Trophoblast cell (in vitro differentiated cells and primary cell): Measurements from ENCODE around the gene TPK1.

Experiments
- DNase-seq, 2 donors: peaks; one replicate each; pipeline ENCODE4 v3.0.0-alpha.2; 2016
- H2AFZ ChIP-seq: 2 replicates; pipeline ENCODE4 v1.6.1; 2013; ENCODE audit warnings: low read length, moderate library complexity, mild to moderate bottlenecking; ENCODE audit not compliant: insufficient read depth, poor library complexity
- H2AK5ac ChIP-seq: 2 replicates; pipeline ENCODE4 v1.6.1; 2013; ENCODE audit warnings: mild to moderate bottlenecking, low read length
- H2BK120ac ChIP-seq: 2 replicates; pipeline ENCODE4 v1.6.1; 2013; ENCODE audit warnings: low read length, mild to moderate bottlenecking, moderate library complexity; ENCODE audit not compliant: insufficient read depth, poor library complexity
- H2BK12ac ChIP-seq: 2 replicates; pipeline ENCODE4 v1.6.1; 2013; ENCODE audit warnings: mild to moderate bottlenecking, low read length, moderate library complexity
- H2BK5ac ChIP-seq: 2 replicates; pipeline ENCODE4 v1.6.1; 2013; ENCODE audit warnings: low read length, low read depth, moderate library complexity, mild to moderate bottlenecking; ENCODE audit not compliant: poor library complexity
- H3K14ac ChIP-seq: 2 replicates; pipeline ENCODE4 v1.6.1; 2013; ENCODE audit warnings: mild to moderate bottlenecking, low read length
- H3K18ac ChIP-seq: 2 replicates; pipeline ENCODE4 v1.6.1; 2013; ENCODE audit warnings: mild to moderate bottlenecking, low read length
- H3K23ac ChIP-seq: 2 replicates; pipeline ENCODE4 v1.6.1; 2013; ENCODE audit warnings: low read length
- H3K27ac ChIP-seq: 2 replicates; pipeline ENCODE4 v1.5.1; 2013; ENCODE audit warnings: low read depth, mild to moderate bottlenecking, inconsistent platforms, low read length, moderate library complexity
- H3K27me3 ChIP-seq: 2 replicates; pipeline ENCODE4 v1.6.1; 2013; ENCODE audit warnings: inconsistent platforms, mild to moderate bottlenecking, low read length, moderate library complexity; ENCODE audit not compliant: insufficient read depth
- H3K36me3 ChIP-seq, 2 experiments: 1 replicate in 1 of 2; 2 replicates in 1 of 2; pipeline ENCODE4 v1.6.1; 2013; ENCODE audit warnings: low read length in 2 of 2, mild to moderate bottlenecking in 2 of 2, moderate library complexity in 1 of 2; ENCODE audit not compliant: insufficient read depth in 2 of 2, control insufficient read depth in 1 of 2
- H3K4ac ChIP-seq: 2 replicates; pipeline ENCODE4 v1.6.1; 2013; ENCODE audit warnings: low read depth, mild to moderate bottlenecking, low read length, moderate library complexity
- H3K4me1 ChIP-seq, 2 experiments: 1 replicate in 1 of 2; 2 replicates in 1 of 2; pipeline ENCODE4 v1.6.1; 2013; ENCODE audit warnings: low read length in 2 of 2, mild to moderate bottlenecking in 2 of 2, moderate library complexity in 1 of 2; ENCODE audit not compliant: insufficient read depth in 2 of 2, control insufficient read depth in 1 of 2
- H3K4me2 ChIP-seq: 2 replicates; pipeline ENCODE4 v1.6.1; 2013; ENCODE audit warnings: inconsistent platforms, mild to moderate bottlenecking, low read length, moderate library complexity
- H3K4me3 ChIP-seq: 2 replicates; pipeline ENCODE4 v1.5.1; 2013; ENCODE audit warnings: mild to moderate bottlenecking, low read depth, low read length, inconsistent platforms
- H3K79me1 ChIP-seq: one replicate; pipeline ENCODE4 v1.6.1; 2013; ENCODE audit warnings: low read length
- H3K79me2 ChIP-seq: 2 replicates; pipeline ENCODE4 v1.6.1; 2013; ENCODE audit warnings: low read length, mild to moderate bottlenecking; ENCODE audit not compliant: control insufficient read depth, insufficient read depth, poor library complexity
- H3K9ac ChIP-seq: 2 replicates; pipeline ENCODE4 v1.6.1; 2013; ENCODE audit warnings: mild to moderate bottlenecking, low read length
- H3K9me3 ChIP-seq: 2 replicates; pipeline ENCODE4 v1.6.1; 2013; ENCODE audit warnings: low read depth, mild to moderate bottlenecking, control low read depth, inconsistent platforms, low read length; ENCODE audit not compliant: insufficient read depth
- H4K12ac ChIP-seq: 2 replicates; pipeline ENCODE4 v1.6.1; 2013; ENCODE audit warnings: low read depth, mild to moderate bottlenecking, low read length, moderate library complexity
- H4K8ac ChIP-seq: 2 replicates; pipeline ENCODE4 v1.6.1; 2013; ENCODE audit warnings: low read depth, mild to moderate bottlenecking, low read length, moderate library complexity
- H4K91ac ChIP-seq: one replicate; pipeline ENCODE4 v1.6.1; 2013; ENCODE audit warnings: low read depth, mild to moderate bottlenecking, low read length, moderate library complexity
- WGBS: extraction: QIAGEN DNeasy Blood & Tissue Kit; methylation state at CpG from one replicate; pipeline ENCODE4 v1.1.7; 2013; ENCODE audit warnings: missing lambda C conversion rate; ENCODE audit not compliant: insufficient read length, insufficient coverage; ENCODE audit errors: extremely low coverage; 5-methylcytosine and 5-hydroxymethylcytosine counted together

Gene TPK1

GRCh38 chr7:144691240-144691639 lies 144.6 kb downstream of the TPK1 start:
- Histone ChIP-seq H3K27ac (no peak overlapping the region), H3K4ac (no peak overlapping the region), H3K18ac (no peak overlapping the region), H3K23ac (no peak overlapping the region), H2BK5ac (no peak overlapping the region), H3K36me3 (no peaks in the 10 kb centered on the region), H4K91ac (no peak overlapping the region), H2BK120ac (no peak overlapping the region), H4K8ac (no peak overlapping the region), H3K9me3 (no peaks in the 10 kb centered on the region), H3K9ac (no peak overlapping the region), H3K27me3 (no peaks in the 10 kb centered on the region), H3K79me2 (no peaks in the 10 kb centered on the region), H3K4me1 (no peaks in the 10 kb centered on the region), H2AK5ac (no peak overlapping the region), H3K4me2 (no peak overlapping the region), H2AFZ (no peak overlapping the region), H3K79me1 (no peaks in the 10 kb centered on the region), H3K14ac (no peak overlapping the region), H3K4me3 (no peak overlapping the region), H4K12ac (no peak overlapping the region), H2BK12ac (no peak overlapping the region)
- no peak for DNase-seq

GRCh38 chr7:144682581-144683280 lies 153.1 kb downstream of the TPK1 start:
- H4K91ac ChIP-seq: no peak overlapping the region
- no peaks in the 10 kb centered on the region for H3K27me3 ChIP-seq
- H3K4me2 ChIP-seq: no peak overlapping the region
- H3K79me2 ChIP-seq: peaks cover 2% of the 10 kb centered on the region
- no peak overlapping the region for H3K18ac ChIP-seq
- no peaks in the 10 kb centered on the region for H3K79me1 ChIP-seq
- no peak overlapping the region for H2BK120ac ChIP-seq
- H2AK5ac ChIP-seq: no peak overlapping the region
- H3K4ac ChIP-seq: no peak overlapping the region
- no peaks in the 10 kb centered on the region for H3K4me1 ChIP-seq
- H3K4me3 ChIP-seq: no peak overlapping the region
- no peak overlapping the region for H2BK5ac ChIP-seq
- H3K27ac ChIP-seq: no peak overlapping the region
- H3K23ac ChIP-seq: no peak overlapping the region
- H3K14ac ChIP-seq: no peak overlapping the region
- H3K9ac ChIP-seq: no peak overlapping the region
- no peak overlapping the region for H2AFZ ChIP-seq
- peak; percentile 57 to 79 for DNase-seq
- H4K8ac ChIP-seq: no peak overlapping the region
- no peak overlapping the region for H4K12ac ChIP-seq
- no peaks in the 10 kb centered on the region for H3K36me3 ChIP-seq
- no peaks in the 10 kb centered on the region for H3K9me3 ChIP-seq
- no CpG with 5 or more reads among the region's 6 CpGs for WGBS
- H2BK12ac ChIP-seq: no peak overlapping the region

GRCh38 chr7:144676492-144676891 lies 159.4 kb downstream of the TPK1 start:
- no peak overlapping the region for H3K4ac ChIP-seq
- H4K12ac ChIP-seq: no peak overlapping the region
- no peaks in the 10 kb centered on the region for H3K79me1 ChIP-seq
- no peak overlapping the region for H2BK5ac ChIP-seq
- no peak overlapping the region for H3K23ac ChIP-seq
- no peak overlapping the region for H2AFZ ChIP-seq
- H4K8ac ChIP-seq: no peak overlapping the region
- H3K27me3 ChIP-seq: no peaks in the 10 kb centered on the region
- H3K18ac ChIP-seq: no peak overlapping the region
- no peaks in the 10 kb centered on the region for H3K36me3 ChIP-seq
- H3K27ac ChIP-seq: no peak overlapping the region
- H3K4me2 ChIP-seq: no peak overlapping the region
- H2BK120ac ChIP-seq: no peak overlapping the region
- H3K79me2 ChIP-seq: peaks cover 2% of the 10 kb centered on the region
- H2BK12ac ChIP-seq: no peak overlapping the region
- H3K14ac ChIP-seq: no peak overlapping the region
- H4K91ac ChIP-seq: no peak overlapping the region
- H3K4me1 ChIP-seq: peaks cover 0 to under 1% of the 10 kb centered on the region in 2 experiments
- H2AK5ac ChIP-seq: no peak overlapping the region
- H3K9me3 ChIP-seq: no peaks in the 10 kb centered on the region
- no peak overlapping the region for H3K9ac ChIP-seq
- H3K4me3 ChIP-seq: no peak overlapping the region
- DNase-seq: no peak
- no CpG with 5 or more reads among the region's 5 CpGs for WGBS

GRCh38 chr7:144674550-144674949 lies 161.3 kb downstream of the TPK1 start:
- Histone ChIP-seq H3K4me3 (no peak overlapping the region), H3K27ac (no peak overlapping the region), H3K4me1 (peaks cover 0 to 2% of the 10 kb centered on the region in 2 experiments), H3K23ac (no peak overlapping the region), H3K9me3 (no peaks in the 10 kb centered on the region), H3K9ac (no peak overlapping the region), H3K18ac (no peak overlapping the region), H2BK12ac (no peak overlapping the region), H2BK5ac (no peak overlapping the region), H2AK5ac (no peak overlapping the region), H2AFZ (no peak overlapping the region), H4K91ac (no peak overlapping the region), H3K79me1 (no peaks in the 10 kb centered on the region), H3K27me3 (no peaks in the 10 kb centered on the region), H3K4me2 (no peak overlapping the region), H3K4ac (no peak overlapping the region), H4K12ac (no peak overlapping the region), H3K14ac (no peak overlapping the region), H2BK120ac (no peak overlapping the region), H3K36me3 (no peaks in the 10 kb centered on the region), H3K79me2 (no peaks in the 10 kb centered on the region), H4K8ac (no peak overlapping the region)
- DNase-seq: no peak
